K562 (cell line): Measurements from ENCODE around the gene CRKL. TPM values are rescaled to one million over a fixed set of nuclear protein-coding genes. Genes with fewer than 3 reads are reported as not detected.
A peak's percentile ranks its signal among the peaks of the same experiment; 100 is the strongest.

Experiments used
- BRD9 ChIP-seq: fragments of 450-650 bp; IDR thresholded peaks from 2 replicates; pipeline ENCODE4 v1.6.1; 2018; ENCODE audit warnings: low read depth; ENCODE audit not compliant: partially characterized antibody
- IRF2 ChIP-seq: sonication (generic); formaldehyde crosslinking; IDR thresholded peaks from 2 replicates; pipeline ENCODE4 v1.8.1; 2022; ENCODE audit warnings: mild to moderate bottlenecking, missing genetic modification reagents
- MCM2 ChIP-seq: fragments of 450-650 bp; IDR thresholded peaks from 2 replicates; pipeline ENCODE4 v1.6.1; 2017; ENCODE audit warnings: low read depth, mild to moderate bottlenecking
- MECOM ChIP-seq: fragments of 250-450 bp; sonication (Bioruptor Pico); IDR thresholded peaks from 2 replicates; pipeline ENCODE4 v1.8.0; 2022; ENCODE audit warnings: inconsistent platforms
- NCOA4 ChIP-seq: fragments of 450-650 bp; IDR thresholded peaks from 2 replicates; pipeline ENCODE4 v1.6.1; 2018; ENCODE audit warnings: mild to moderate bottlenecking; ENCODE audit not compliant: partially characterized antibody
- NCOA6 ChIP-seq: fragments of 450-650 bp; IDR thresholded peaks from 2 replicates; pipeline ENCODE4 v1.6.1; 2017; ENCODE audit warnings: mild to moderate bottlenecking
- NR1H2 ChIP-seq: sonication (generic); formaldehyde crosslinking; IDR thresholded peaks from 2 replicates; pipeline ENCODE4 v1.4.0; 2020; ENCODE audit warnings: mild to moderate bottlenecking, missing genetic modification reagents
- NR2C2 ChIP-seq, 2 experiments: fragments of 200-800 bp in 1 of 2; sonication (Bioruptor generic) in 1 of 2; sonication (generic) in 1 of 2; formaldehyde crosslinking in 1 of 2; IDR thresholded peaks; 2 replicates each; pipeline versions ENCODE4 v1.6.1 to v1.8.0; 2016 to 2022; ENCODE audit warnings: mild to moderate bottlenecking in 1 of 2, missing compliant biosample characterization in 1 of 2, missing genetic modification characterization in 1 of 2, missing genetic modification reagents in 1 of 2
- RAD21 ChIP-seq, 2 experiments: fragments of 250-450 bp in 1 of 2; fragments of 450-650 bp in 1 of 2; sonication (Bioruptor Pico) in 1 of 2; formaldehyde crosslinking in 1 of 2; IDR thresholded peaks in 1 of 2; conservative IDR thresholded peaks in 1 of 2; 2 replicates each; pipeline versions ENCODE4 v1.4.0 to v1.8.0; 2020 to 2022; ENCODE audit warnings: mild to moderate bottlenecking in 2 of 2, moderate library complexity in 1 of 2
- RBM39 ChIP-seq: fragments of 200-400 bp; formaldehyde crosslinking; optimal IDR thresholded peaks from 2 replicates; pipeline ENCODE3; 2018; ENCODE audit warnings: low read depth, low read length
- SRSF1 ChIP-seq: fragments of 200-400 bp; formaldehyde crosslinking; IDR thresholded peaks from 2 replicates; pipeline ENCODE4 v1.6.1; 2017; ENCODE audit warnings: mild to moderate bottlenecking, low read depth, low read length, moderate library complexity
- YY1 ChIP-seq, 3 experiments: IDR thresholded peaks; 2 replicates each; pipeline ENCODE4 v1.6.1; 2011; ENCODE audit warnings: low read length in 2 of 3, mild to moderate bottlenecking in 2 of 3, moderate library complexity in 2 of 3, borderline replicate concordance in 1 of 3, control low read depth in 1 of 3, low read depth in 1 of 3; ENCODE audit not compliant: insufficient read depth in 3 of 3, insufficient replicate concordance in 2 of 3, control insufficient read depth in 1 of 3, insufficient read length in 1 of 3; ENCODE audit errors: extremely low read depth in 1 of 3
- ZNF41 ChIP-seq: fragments of 250-450 bp; sonication (Bioruptor Pico); conservative IDR thresholded peaks from 2 replicates; pipeline ENCODE4 v1.4.0; 2020; ENCODE audit warnings: mild to moderate bottlenecking
- polyA plus RNA-seq, 8 experiments: library from polyadenylated mRNA; depleted of rRNA in 4 of 8; stranded (reverse) in 5 of 8; unstranded in 3 of 8; fragments of >200 nt; fragmentation: Nextera tagmentation in 2 of 8; fragmentation: Illumina TruSeq in 1 of 8; extraction: Ambion mirVana in 2 of 8; extraction: Trizol in 1 of 8; gene quantifications; 2 replicates each; pipeline versions ENCODE4 v1.2.1 to v1.2.3, GENCODE V29; 2011 to 2014; ENCODE audit warnings: inconsistent platforms in 1 of 8, missing spikeins in 1 of 8
- total RNA-seq, 7 experiments: library from RNA; depleted of rRNA in 6 of 7; stranded (reverse); fragments of >200 nt in 6 of 7; fragmentation: Illumina TruSeq in 2 of 7; extraction: Trizol in 2 of 7; gene quantifications; 2 replicates each; pipeline versions ENCODE4 v1.2.1 to v1.2.3, GENCODE V29; 2011 to 2021; ENCODE audit warnings: low replicate concordance in 1 of 7
- TF ChIP-seq, protein P1 (sequence below): sonication (generic); formaldehyde crosslinking; IDR thresholded peaks from 2 replicates; pipeline ENCODE4 v1.9.0; 2022; ENCODE audit warnings: mild to moderate bottlenecking, missing genetic modification reagents
- TF ChIP-seq, protein P2 (sequence below): sonication (generic); formaldehyde crosslinking; IDR thresholded peaks from 2 replicates; pipeline ENCODE4 v1.8.0; 2022; ENCODE audit warnings: mild to moderate bottlenecking, low read depth, missing genetic modification reagents
- TF ChIP-seq, protein P3 (sequence below): fragments of 250-450 bp; sonication (Bioruptor Pico); IDR thresholded peaks from 2 replicates; pipeline ENCODE4 v1.8.0; 2022; ENCODE audit warnings: moderate library complexity, mild to moderate bottlenecking, inconsistent platforms
- TF ChIP-seq, protein P4 (sequence below): fragments of 200-800 bp; sonication (Bioruptor generic); IDR thresholded peaks from 2 replicates; pipeline ENCODE4 v1.6.1; 2017; ENCODE audit warnings: missing genetic modification characterization, missing compliant biosample characterization
- TF ChIP-seq, protein P5 (sequence below): fragments of 250-450 bp; sonication (Bioruptor Pico); IDR thresholded peaks from 2 replicates; pipeline ENCODE4 v1.5.0; 2021; ENCODE audit warnings: mild to moderate bottlenecking, borderline replicate concordance

The CRKL gene
- total and polyA plus RNA-seq, 9 of the 15 experiments (the other 6 are each of a cell fraction or from before 2014, with no cell fraction given), result 100 to 263 (median 124) TPM

DNA sequence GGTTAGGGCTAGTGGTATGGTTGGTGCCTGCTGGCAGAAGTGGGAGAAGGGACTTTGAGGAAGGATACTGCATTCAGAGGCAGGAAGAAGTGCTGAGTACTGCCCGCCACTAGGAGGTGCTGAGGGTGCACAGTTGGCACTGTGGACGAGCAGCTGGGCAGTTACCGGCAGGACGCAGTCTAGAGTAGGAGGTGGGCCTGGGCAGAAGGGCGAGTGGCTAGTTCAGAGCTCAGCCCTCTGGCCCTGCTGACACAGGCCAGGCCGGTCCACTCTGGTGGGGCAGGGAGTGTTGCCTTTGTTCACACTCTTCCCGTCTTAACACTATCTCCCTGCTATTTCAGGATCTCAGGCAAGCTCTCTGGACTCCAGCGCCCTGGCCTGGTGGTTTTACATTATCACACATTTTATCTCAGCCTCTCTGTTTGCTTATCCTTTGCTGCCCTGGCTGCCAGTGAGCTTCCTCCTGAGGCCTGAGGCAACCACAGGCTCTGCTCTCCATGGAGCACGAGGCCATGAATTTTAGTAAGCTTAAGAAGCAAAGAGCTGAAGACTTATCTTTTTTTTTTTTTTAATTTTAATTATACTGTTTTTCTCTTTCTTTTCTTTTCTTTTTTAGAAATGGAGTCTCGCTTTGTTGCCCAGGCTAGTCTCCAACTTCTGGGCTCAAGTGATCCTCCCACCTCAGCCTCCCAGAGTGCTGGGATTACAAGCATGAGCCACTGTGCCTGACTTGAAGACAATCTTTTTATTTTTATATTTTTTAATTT lies 31.5 kb upstream of the CRKL start (continued):
- TF ChIP-seq MCM2 (no peak), YY1 (IDR thresholded peaks at IDR 0.05; ENCODE audit: borderline replicate concordance in 1 of 3, control insufficient read depth in 1 of 3, extremely low read depth in 1 of 3, insufficient read depth in 3 of 3, insufficient read length in 1 of 3, insufficient replicate concordance in 2 of 3, low read depth in 1 of 3, low read length in 2 of 3) (peak in 2 of 3 experiments; percentile 72 to 81), RBM39 (peak; percentile 93), NR1H2 (peak; percentile 97; the same call in 1 of the 2 replicates), SRSF1 (no peak), NR2C2 (CRISPR knock-in tag; IDR thresholded peaks at IDR 0.05) (peak; percentile 77; the same call in 1 of the 2 replicates), NR2C2 (tag; IDR thresholded peaks at IDR 0.05) (no peak; the same call in 1 of the 2 replicates), IRF2 (no peak), NCOA6 (no peak), RAD21 (CRISPR knock-in tag; conservative IDR thresholded peaks at IDR 0.05 in 1 of 2, IDR thresholded peaks at IDR 0.05 in 1 of 2) (peak; percentile 100), MECOM (CRISPR knock-in tag) (peak; percentile 80), ZNF41 (CRISPR knock-in tag) (peak; percentile 71; the same call in 1 of the 2 replicates), BRD9 (peak; percentile 100), NCOA4 (no peak)
- TF ChIP-seq, protein P1, sequence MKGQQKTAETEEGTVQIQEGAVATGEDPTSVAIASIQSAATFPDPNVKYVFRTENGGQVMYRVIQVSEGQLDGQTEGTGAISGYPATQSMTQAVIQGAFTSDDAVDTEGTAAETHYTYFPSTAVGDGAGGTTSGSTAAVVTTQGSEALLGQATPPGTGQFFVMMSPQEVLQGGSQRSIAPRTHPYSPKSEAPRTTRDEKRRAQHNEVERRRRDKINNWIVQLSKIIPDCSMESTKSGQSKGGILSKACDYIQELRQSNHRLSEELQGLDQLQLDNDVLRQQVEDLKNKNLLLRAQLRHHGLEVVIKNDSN (CRISPR knock-in tag), result no peak
- TF ChIP-seq, protein P2, sequence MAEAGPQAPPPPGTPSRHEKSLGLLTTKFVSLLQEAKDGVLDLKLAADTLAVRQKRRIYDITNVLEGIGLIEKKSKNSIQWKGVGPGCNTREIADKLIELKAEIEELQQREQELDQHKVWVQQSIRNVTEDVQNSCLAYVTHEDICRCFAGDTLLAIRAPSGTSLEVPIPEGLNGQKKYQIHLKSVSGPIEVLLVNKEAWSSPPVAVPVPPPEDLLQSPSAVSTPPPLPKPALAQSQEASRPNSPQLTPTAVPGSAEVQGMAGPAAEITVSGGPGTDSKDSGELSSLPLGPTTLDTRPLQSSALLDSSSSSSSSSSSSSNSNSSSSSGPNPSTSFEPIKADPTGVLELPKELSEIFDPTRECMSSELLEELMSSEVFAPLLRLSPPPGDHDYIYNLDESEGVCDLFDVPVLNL (CRISPR knock-in tag), result peak; percentile 84; the same call in 1 of the 2 replicates
- TF ChIP-seq, protein P3, sequence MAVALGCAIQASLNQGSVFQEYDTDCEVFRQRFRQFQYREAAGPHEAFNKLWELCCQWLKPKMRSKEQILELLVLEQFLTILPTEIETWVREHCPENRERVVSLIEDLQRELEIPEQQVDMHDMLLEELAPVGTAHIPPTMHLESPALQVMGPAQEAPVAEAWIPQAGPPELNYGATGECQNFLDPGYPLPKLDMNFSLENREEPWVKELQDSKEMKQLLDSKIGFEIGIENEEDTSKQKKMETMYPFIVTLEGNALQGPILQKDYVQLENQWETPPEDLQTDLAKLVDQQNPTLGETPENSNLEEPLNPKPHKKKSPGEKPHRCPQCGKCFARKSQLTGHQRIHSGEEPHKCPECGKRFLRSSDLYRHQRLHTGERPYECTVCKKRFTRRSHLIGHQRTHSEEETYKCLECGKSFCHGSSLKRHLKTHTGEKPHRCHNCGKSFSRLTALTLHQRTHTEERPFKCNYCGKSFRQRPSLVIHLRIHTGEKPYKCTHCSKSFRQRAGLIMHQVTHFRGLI (CRISPR knock-in tag), result peak; percentile 77; the same call in 1 of the 2 replicates
- TF ChIP-seq, protein P4, sequence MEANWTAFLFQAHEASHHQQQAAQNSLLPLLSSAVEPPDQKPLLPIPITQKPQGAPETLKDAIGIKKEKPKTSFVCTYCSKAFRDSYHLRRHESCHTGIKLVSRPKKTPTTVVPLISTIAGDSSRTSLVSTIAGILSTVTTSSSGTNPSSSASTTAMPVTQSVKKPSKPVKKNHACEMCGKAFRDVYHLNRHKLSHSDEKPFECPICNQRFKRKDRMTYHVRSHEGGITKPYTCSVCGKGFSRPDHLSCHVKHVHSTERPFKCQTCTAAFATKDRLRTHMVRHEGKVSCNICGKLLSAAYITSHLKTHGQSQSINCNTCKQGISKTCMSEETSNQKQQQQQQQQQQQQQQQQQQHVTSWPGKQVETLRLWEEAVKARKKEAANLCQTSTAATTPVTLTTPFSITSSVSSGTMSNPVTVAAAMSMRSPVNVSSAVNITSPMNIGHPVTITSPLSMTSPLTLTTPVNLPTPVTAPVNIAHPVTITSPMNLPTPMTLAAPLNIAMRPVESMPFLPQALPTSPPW, result peak; percentile 63
- TF ChIP-seq, protein P5, sequence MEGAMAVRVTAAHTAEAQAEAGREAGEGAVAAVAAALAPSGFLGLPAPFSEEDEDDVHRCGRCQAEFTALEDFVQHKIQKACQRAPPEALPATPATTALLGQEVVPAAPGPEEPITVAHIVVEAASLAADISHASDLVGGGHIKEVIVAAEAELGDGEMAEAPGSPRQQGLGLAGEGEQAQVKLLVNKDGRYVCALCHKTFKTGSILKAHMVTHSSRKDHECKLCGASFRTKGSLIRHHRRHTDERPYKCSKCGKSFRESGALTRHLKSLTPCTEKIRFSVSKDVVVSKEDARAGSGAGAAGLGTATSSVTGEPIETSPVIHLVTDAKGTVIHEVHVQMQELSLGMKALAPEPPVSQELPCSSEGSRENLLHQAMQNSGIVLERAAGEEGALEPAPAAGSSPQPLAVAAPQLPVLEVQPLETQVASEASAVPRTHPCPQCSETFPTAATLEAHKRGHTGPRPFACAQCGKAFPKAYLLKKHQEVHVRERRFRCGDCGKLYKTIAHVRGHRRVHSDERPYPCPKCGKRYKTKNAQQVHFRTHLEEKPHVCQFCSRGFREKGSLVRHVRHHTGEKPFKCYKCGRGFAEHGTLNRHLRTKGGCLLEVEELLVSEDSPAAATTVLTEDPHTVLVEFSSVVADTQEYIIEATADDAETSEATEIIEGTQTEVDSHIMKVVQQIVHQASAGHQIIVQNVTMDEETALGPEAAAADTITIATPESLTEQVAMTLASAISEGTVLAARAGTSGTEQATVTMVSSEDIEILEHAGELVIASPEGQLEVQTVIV (CRISPR knock-in tag), result peak; percentile 15; the same call in 1 of the 2 replicates
